Esophagus (tissue), 2 donors: ENCODE measurements around the gene APMAP. TPM values are rescaled to one million over a fixed set of nuclear protein-coding genes. Genes with fewer than 3 reads are reported as not detected.
"Not testable (repeated sequence)": the region's sequence is repeated elsewhere in the genome, so short reads cannot be mapped to it uniquely, and the experiment has no call there.

Experiments
- H3K27ac ChIP-seq, 2 donors: one replicate each; pipeline ENCODE4 v1.5.1; 2013; ENCODE audit warnings: low read depth in 2 of 2, mild to moderate bottlenecking in 2 of 2, inconsistent platforms in 1 of 2, low read length in 1 of 2, moderate library complexity in 1 of 2
- H3K27me3 ChIP-seq, 2 donors: one replicate each; pipeline ENCODE4 v1.6.1; 2013; ENCODE audit warnings: low read length in 2 of 2, control low read depth in 1 of 2, mild to moderate bottlenecking in 1 of 2; ENCODE audit not compliant: insufficient read depth in 2 of 2, control insufficient read depth in 1 of 2
- H3K36me3 ChIP-seq, 2 donors: one replicate each; pipeline ENCODE4 v1.6.1; 2013; ENCODE audit warnings: low read length in 1 of 2; ENCODE audit not compliant: control insufficient read depth in 2 of 2, insufficient read depth in 2 of 2
- H3K4me1 ChIP-seq, 2 donors: one replicate each; pipeline ENCODE4 v1.6.1; 2013; ENCODE audit warnings: low read length in 1 of 2; ENCODE audit not compliant: control insufficient read depth in 2 of 2, insufficient read depth in 2 of 2
- H3K4me3 ChIP-seq, 2 donors: one replicate each; pipeline ENCODE4 v1.5.1; 2013; ENCODE audit warnings: low read length in 2 of 2, mild to moderate bottlenecking in 2 of 2, low read depth in 1 of 2, moderate library complexity in 1 of 2
- H3K9me3 ChIP-seq, 2 donors: one replicate each; pipeline ENCODE4 v1.6.1; 2013; ENCODE audit warnings: mild to moderate bottlenecking in 2 of 2, low read depth in 1 of 2, low read length in 1 of 2, moderate library complexity in 1 of 2; ENCODE audit not compliant: control insufficient read depth in 2 of 2, insufficient read depth in 1 of 2
- WGBS, 2 donors: extraction: QIAGEN DNeasy Blood & Tissue Kit; methylation state at CpG; one replicate each; pipeline ENCODE4 v1.1.7; 2013; 5-methylcytosine and 5-hydroxymethylcytosine counted together
- polyA plus RNA-seq, 2 donors: library from polyadenylated mRNA; stranded (reverse); fragments of 200-250 nt; gene quantifications; one replicate each; pipeline ENCODE4 v1.2.3, GENCODE V29; 2013
- donor health status: healthy with polysubstance abuse.
- donor health status: Bipolar disorder and iron deficiency.

The APMAP gene
- polyA plus RNA-seq, 2 donors: 9.6 to 20.5 TPM

- not testable (repeated sequence) for H3K36me3 ChIP-seq, H3K4me1 ChIP-seq, H3K9me3 ChIP-seq, H3K27ac ChIP-seq, H3K27me3 ChIP-seq, H3K4me3 ChIP-seq
- WGBS, 2 donors: 44 to 58% methylated on average over 1 of the region's 1 CpG
These were observed 60.7 kb downstream of the APMAP start for GRCh38 chr20:24931893-24932292.

GRCh38 chr20:24930724-24931688 lies 61.5 kb downstream of the APMAP start:
- H3K27ac ChIP-seq: peak overlapping the region; percentile 88 to 89
- H3K4me3 ChIP-seq: peak overlapping the region; percentile 46 to 48
- WGBS, 2 donors: 49 to 53% methylated on average over 15 of the region's 15 CpGs
- H3K27me3 ChIP-seq, H3K4me1 ChIP-seq, H3K9me3 ChIP-seq, H3K36me3 ChIP-seq: not testable (repeated sequence)

DNA sequence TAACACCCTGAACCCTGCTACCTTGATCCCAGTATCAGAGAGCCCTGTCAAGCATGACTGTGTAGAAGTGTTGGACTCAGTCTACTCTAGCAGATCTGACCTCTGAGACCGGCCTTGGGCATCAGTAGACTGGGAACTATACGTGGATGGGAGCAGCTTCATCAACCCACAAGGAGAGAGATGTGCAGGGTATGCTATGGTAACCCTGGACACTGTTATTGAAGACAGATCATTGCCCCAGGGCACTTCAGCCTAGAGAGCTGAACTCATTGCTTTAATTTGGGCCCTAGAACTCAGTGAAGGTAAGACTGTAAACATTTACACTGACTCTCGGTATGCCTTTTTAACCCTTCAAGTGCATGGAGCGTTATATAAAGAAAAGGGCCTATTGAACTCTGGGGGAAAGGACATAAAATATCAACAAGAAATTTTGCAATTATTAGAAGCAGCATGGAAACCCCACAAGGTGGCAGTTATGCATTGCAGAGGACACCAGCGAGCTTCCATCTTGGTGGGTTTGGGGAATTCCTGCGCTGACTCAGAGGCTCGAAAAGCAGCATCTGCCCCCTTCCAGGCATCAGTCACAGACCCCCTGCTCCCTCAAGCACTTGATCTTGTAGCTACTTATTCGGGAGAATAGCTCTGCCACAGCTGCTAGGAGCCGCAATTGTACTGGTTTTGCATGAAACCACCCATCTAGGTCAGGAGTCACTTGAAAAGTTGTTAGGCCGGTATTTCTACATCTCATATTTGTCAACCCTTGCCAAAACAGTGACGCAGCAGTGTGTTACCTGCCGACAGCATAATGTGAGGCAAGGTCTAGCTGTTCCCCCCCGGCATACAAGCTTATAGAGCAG lies 62.5 kb downstream of the APMAP start:
- not testable (repeated sequence) for H3K4me1 ChIP-seq, H3K27me3 ChIP-seq, H3K36me3 ChIP-seq, H3K9me3 ChIP-seq
- Histone ChIP-seq H3K4me3 (peak overlapping the region; percentile 46 to 48), H3K27ac (peak overlapping the region; percentile 88 to 89)
- WGBS, 2 donors: 40 to 43% methylated on average over 13 of the region's 13 CpGs

GRCh38 chr20:24929259-24929658 lies 63.3 kb downstream of the APMAP start:
- H3K9me3 ChIP-seq, H3K27me3 ChIP-seq, H3K4me1 ChIP-seq, H3K36me3 ChIP-seq, H3K27ac ChIP-seq, H3K4me3 ChIP-seq: not testable (repeated sequence)
- WGBS, 2 donors: 73 to 76% methylated on average over 5 of the region's 5 CpGs

GRCh38 chr20:24920706-24921105 lies 71.8 kb downstream of the APMAP start:
- 48 to 55% methylated on average over 2 to 3 of the region's 3 CpGs for WGBS, 2 donors
- not testable (repeated sequence) for H3K4me1 ChIP-seq, H3K4me3 ChIP-seq

DNA sequence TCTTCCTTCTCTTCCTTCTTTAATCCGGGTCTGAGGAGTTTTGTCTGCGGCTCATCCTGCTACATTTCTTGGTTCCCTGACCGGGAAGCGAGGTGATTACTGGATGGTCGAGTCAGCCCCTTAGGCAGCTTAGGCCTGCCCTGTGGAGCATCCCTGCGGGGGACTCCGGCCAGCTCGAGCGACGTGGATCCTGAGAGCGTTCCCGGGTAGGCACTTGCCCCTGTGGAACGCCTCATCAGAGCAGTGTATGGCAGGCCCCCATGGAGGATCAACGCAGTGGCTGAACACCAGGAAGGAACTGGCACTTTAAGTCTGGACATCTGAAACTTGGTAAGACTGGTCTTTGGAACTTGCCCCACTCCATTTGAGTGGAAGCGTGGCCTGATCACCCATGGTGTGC lies 72.9 kb downstream of the APMAP start:
- WGBS, 2 donors: 91 to 96% methylated on average over 15 of the region's 15 CpGs
- H3K4me1 ChIP-seq, H3K27ac ChIP-seq, H3K27me3 ChIP-seq, H3K9me3 ChIP-seq, H3K4me3 ChIP-seq, H3K36me3 ChIP-seq: not testable (repeated sequence)

More at GRCh38 chr20:24920706-24921105, 71.8 kb downstream of the APMAP start:
- not testable (repeated sequence) for H3K9me3 ChIP-seq, H3K27ac ChIP-seq, H3K36me3 ChIP-seq, H3K27me3 ChIP-seq

DNA sequence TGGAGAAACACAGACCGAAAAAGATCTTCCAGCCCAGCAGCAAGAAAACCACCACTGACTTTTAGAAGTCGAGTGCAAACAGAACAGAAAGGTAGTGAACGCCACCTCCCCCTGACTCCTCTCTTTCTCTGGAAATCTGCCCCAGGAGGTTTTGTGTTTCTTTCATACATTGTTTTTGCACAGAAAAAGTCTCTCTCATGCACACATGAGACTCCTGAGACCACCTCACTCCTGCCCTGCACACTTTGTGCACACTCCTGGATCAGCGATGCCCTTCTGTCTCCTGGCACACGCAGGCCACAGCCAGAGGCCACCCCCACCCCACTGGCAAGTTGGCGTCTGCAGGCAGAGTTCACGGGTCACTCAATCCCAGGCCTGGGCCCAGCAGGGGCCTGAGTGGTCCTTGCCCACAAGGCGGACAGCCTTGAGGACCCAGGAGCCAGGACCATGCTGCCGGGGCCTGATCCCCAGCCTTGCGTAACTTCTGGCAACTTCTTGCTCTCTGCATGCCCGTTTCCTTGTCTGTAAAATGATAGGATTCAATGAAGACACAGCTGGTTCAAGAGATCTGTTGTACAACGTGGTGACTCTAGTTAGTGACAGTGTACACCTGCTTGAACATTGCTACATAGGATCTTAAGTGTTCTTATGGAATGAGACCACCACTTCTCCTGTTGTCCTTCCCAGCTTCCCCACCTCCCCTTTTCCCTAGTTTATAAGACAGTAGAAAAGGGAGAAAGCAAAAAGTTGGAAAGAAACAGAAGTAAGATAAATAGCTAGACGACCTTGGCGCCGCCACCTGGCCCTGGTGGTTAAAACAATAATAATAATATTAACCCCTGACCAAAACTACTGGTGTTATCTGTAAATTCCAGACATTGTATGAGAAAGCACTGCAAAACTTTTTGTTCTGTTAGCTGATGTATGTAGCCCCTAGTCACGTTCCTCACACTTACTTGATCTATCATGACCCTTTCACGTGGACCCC lies 73.7 kb downstream of the APMAP start:
- Histone ChIP-seq H3K9me3 (no peaks in the 10 kb centered on the region), H3K4me3 (no peak overlapping the region)
- WGBS, 2 donors: 52 to 56% methylated on average over 17 of the region's 17 CpGs

DNA sequence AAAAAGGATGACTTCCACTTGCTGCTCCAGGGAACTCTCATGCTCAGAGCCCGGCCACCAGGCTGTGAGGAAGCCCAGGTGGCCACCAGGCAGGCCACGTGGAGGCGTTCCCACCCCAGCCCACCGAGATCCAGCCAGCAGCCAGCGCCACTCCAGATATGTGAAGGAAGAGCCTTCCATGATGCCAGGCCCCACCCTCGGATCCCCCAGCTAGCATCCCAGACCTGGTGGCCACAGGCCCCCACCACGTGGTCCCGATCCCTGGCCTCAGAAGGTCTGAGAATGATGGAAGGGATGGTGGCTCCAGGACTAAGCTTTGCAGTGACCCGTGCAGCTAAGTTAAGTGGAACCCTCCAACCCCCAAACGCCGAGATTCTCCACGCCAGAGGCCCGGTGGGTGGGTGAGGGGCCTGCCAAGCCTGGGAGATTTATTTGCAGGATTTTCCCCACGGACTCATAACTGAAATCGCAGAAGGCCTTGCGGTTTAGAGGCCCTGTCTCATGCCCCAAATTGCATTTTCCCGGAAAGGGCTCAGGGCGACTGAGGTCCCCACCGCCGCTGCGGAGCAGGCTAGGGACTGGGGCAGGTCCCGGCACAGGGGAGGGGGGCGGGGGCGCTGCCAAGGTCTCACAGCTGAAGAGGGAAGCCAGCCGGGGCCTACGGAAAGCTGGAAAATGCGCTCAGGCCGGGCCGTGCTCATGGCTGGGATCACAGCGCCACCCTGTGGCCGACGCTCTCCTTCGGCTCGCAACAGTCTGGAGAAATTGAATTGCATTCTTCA lies 74.6 kb downstream of the APMAP start:
- Histone ChIP-seq H3K4me3 (no peak overlapping the region), H3K4me1 (peaks cover 0 to 3% of the 10 kb centered on the region in 2 donors), H3K27ac (no peak overlapping the region), H3K9me3 (no peaks in the 10 kb centered on the region), H3K36me3 (no peaks in the 10 kb centered on the region), H3K27me3 (no peaks in the 10 kb centered on the region)
- WGBS, 2 donors: 30 to 35% methylated on average over 31 to 34 of the region's 34 CpGs

More for the DNA sequence above, 73.7 kb downstream of the APMAP start:
- H3K36me3 ChIP-seq: no peaks in the 10 kb centered on the region
- H3K27ac ChIP-seq: no peak overlapping the region
- H3K27me3 ChIP-seq: no peaks in the 10 kb centered on the region
- peaks cover 0 to 3% of the 10 kb centered on the region in 2 donors for H3K4me1 ChIP-seq
